GM21529 (cell line): Measurements from ENCODE around the gene IPO13.
A peak's percentile ranks its signal among the peaks of the same experiment; 100 is the strongest.

Source experiments
- ATAC-seq: cut with Tn5 transposase; IDR thresholded peaks from one replicate; pipeline ENCODE4 v1.9.1; 2021; ENCODE audit not compliant: unreplicated experiment

IPO13 gene, protein sequence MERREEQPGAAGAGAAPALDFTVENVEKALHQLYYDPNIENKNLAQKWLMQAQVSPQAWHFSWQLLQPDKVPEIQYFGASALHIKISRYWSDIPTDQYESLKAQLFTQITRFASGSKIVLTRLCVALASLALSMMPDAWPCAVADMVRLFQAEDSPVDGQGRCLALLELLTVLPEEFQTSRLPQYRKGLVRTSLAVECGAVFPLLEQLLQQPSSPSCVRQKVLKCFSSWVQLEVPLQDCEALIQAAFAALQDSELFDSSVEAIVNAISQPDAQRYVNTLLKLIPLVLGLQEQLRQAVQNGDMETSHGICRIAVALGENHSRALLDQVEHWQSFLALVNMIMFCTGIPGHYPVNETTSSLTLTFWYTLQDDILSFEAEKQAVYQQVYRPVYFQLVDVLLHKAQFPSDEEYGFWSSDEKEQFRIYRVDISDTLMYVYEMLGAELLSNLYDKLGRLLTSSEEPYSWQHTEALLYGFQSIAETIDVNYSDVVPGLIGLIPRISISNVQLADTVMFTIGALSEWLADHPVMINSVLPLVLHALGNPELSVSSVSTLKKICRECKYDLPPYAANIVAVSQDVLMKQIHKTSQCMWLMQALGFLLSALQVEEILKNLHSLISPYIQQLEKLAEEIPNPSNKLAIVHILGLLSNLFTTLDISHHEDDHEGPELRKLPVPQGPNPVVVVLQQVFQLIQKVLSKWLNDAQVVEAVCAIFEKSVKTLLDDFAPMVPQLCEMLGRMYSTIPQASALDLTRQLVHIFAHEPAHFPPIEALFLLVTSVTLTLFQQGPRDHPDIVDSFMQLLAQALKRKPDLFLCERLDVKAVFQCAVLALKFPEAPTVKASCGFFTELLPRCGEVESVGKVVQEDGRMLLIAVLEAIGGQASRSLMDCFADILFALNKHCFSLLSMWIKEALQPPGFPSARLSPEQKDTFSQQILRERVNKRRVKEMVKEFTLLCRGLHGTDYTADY

DNA sequence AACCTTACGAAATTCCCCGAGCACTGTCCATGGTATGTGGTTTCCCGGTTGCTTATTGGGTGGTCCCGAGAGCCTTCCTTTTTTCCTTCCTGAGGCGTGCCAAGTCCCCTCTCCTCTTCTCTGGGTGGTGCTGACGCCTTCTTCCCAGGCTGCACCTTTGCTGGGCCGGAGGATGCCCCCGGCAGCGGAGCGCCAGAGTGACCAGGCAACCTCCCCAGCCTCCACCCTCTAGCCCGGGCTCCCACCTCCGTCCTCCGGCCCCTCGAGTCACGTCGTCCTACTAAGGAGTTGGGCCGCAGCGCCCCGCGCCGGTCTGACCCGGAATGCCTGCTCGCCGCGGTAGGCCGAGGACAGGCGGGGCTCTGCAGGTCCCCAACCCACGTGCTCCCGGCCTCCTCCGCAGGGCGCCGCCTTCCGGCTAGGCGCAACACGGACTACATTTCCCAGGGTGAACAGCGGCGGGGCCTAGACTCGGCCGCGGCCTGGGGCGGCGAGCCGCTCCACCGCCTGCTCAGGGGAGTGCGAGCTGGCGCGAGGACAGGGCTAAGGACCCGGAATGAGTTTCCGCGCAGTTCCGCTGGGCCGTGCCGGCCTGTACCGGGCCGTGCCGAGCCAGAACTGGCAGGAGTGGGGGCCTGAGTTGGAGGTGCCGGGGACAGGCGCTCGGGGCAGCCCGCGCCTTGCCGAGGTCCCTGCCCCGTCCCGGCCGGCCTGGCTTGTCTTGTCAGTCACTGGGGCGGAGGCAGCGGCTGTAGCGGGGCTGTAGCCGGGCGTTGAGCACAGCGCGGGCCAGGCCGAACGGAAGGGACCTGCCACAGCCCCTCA is at the start of gene IPO13:
IPO13 (plus strand) TSS at position 715 of the 825 bp plus-strand sequence. CDS start 651 bp downstream, outside the sequence.
- ATAC-seq: peak; percentile 92

DNA sequence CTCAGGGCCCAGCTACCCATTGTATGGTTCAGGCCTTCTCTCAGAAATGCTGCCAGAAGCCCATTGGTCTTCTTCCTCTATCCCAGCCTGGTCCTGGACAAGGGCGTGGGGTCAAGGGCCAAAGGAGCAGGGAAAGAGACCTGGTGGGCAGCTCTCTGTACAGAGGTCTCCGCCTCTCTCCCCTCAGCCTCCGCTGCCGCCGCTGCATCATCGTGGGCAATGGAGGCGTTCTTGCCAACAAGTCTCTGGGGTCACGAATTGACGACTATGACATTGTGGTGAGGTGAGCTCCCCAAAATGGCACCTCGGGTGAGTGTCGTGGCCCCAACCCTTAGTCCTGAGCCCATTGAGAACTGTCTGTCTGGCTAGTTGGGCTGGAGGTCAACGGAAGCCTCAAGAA is 47.8 kb upstream of the IPO13 start:
- ATAC-seq: no peak

DNA sequence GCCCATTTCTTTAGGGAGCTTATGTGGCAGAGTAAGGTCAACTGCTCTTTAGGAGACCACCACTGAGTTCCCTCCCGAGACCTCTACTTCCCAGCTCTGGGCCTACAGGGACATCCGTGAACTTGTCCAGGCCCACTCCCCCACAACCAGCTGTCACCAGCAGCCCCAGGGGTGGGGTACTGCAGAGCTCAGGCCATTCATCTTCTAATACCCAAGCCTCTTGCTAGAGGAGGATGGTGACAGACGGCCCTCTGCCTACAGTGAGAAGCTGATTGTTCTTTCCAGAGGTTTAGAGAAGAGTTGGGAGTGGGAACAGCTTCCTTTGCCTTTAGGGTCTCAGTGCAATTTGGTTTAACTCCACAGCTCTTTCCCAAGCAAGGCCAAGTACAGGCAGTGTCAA is 46.4 kb upstream of the IPO13 start:
- ATAC-seq: no peak

DNA sequence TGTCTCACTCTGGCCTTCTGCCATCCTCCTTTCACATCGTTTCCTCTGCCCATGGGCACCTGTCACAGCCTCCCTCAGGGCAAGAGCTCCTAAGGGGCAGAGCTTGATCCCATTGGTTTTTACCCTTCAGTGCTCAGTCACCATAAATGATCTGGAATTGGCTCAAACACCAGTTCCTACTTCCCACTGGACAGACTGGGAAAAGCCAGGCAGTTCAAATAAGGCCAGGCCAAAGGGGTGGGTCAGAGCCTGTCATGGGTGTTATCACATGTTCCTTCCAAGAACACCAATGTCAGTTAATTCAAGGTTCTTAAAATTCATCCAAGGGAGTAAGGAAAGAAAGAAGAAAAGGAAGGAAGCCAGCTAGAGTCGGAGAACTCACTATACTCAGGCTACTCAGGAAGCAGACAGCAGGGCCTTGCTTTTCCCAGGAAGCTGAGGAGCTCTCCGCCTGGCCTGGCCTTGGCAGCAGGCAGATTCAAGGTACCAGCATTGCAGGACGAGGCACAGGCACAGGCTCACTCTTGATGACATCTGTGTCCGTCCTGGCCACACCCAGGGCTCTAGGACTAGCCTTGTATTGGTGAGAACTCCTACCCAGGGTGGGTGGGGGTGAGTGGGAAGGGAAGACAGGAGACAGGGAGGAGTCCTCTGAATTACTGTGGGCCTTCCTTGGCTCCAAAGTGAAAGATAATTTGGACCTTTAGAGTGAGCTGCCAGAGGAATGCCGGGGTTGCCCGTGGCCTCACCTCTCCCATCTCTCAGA is 45.4 kb upstream of the IPO13 start:
- no peak for ATAC-seq

DNA sequence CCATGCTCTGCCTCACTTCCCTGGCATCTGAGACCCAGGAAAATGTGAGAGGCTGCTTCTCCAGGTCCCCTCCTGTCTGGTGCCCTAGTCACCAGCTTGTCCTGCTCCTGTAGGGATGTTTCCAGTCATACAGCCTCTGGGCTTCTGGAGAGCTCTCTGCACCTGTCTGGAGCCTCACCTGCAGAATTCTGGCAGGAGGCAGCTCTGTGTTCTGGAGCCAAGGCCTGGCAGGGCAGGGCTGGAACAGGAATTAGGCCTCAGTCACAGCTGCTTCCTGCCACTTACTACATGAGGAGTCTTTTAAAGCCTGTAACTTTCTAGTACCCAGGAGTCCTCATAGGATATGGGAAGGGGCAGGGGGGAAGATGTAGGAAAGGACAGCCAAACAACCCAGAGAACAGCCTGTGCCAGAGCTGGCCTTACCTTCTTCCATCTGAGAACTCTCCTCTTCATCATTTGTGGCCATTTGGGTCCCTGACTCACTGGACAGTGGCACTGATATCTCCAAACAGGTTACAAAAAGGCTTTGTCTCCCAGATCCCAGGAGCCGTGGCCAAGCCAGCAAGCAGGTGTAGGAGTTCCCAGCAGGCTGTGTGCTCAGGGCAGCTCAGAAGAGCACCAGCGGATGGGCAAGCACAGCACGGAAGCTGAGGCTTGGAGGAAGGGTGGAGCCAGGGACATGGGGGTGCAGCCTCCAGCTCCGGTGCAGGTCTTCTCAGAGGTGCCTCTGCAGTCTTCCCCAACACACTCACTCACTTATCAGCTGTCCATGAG is 44.5 kb upstream of the IPO13 start:
- ATAC-seq: no peak

DNA sequence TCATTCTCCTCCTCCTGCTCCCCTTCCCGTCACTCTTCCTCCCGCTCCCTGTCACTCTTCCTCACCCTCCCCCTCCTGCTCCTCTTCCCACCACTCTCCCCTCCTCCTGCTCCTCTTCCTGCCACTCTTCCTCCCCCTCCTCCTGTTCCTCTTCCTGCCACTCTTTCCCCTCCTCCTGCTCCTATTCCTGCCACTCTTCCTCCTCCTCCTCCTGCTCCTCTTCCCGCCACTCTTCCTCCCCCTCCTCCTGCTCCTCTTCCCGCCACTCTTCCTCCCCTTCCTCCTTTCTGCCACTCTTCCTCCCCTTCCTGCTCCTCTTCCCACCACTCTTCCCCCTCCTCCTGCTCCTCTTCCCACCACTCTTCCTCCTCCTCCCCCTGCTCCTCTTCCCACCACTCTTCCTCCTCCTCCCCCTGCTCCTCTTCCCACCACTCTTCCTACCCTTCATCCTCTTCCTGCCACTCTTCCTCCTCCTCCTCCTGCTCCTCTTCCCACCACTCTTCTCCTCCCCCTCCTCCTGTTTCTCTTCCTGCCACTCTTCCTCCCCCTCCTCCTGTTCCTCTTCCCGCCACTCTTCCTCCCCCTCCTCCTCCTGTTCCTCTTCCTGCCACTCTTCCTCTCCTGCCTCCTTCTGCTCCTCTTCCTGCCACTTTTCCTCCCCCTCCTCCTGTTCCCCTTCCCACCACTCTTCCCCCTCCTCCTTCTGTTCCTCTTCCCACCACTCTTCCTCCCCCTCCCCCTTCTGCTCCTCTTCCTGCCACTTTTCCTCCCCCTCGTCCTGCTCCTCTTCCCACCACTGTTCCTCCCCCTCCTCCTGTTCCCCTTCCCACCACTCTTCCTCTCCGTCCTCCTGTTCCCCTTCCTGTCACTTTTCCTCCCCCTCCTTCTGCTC is 41.8 kb upstream of the IPO13 start:
- ATAC-seq: no peak

DNA sequence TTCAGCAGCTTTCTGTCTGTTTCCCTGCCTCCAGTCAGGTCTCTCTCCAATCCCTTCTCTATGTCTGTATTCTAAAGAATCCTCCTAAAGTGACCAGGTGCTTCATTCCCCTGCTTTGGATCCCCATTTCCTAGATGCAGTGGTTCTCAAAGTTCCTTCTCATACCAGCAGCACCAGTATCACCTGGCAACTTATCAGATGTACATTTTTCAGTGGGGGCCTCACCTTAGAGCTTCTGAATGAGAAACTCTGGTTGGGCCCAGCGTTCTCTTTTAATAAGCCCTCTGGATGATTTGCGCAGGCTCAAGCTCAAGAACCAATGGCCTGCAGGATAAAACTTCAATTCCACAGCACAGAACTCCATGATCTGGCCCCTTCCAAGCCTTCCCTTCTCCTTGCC is 38.5 kb upstream of the IPO13 start:
- no peak for ATAC-seq

DNA sequence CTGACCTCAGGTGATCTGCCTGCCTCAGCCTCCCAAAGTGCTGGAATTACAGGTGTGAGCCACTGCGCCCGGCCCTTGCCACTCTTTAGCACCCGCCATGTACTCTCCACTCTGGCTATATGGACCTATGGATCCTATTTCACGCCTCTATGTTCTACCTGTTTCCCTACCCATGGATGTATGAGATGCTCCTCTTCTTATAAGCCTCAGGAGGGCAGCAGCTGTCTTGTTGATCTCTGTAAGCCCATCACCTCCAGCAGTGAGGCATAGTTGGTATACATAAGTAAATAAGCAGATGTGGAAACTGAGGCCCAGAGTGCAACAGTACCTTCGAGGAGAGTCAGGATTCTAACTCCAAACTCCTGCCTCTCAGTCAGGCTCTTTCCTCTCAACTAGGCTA is 37.9 kb upstream of the IPO13 start:
- ATAC-seq: no peak

DNA sequence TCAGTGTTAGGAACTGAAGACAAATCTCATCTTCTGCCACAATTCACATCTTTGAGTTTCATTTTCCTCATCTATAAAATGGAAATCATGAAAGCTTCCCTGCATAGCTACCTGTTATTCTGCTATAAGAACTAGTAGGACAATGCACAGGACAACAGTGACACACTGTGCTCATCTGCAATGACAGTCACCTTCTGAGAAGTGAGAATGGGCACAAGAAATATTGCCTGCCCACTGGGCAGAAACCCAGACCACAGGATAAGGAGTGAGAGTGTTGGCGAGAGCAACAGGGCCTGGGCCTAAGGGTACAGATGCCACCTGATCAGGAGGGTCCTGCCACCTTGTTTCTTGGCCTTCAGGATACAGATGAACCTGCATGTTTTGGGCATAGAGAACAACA is 36.4 kb upstream of the IPO13 start:
- no peak for ATAC-seq

DNA sequence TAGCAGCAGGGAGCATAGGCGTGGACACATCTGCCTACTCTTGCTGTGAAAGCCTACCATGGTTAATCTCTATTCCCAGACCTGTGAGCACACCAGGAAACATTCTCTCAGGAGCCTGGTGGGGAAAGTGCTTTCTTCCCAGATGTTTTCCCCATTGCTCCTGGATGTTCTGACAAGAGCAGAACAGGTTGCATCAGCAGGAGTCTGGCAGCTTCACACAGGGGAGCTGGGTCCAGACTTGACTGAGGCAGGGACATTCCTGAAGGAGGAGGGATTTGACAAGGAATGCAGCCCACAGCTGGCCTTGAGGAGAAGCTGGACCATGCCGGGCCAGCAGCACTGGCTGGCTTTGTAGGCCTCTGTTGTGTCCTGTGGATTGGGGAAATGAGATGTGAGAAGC is 34.1 kb upstream of the IPO13 start:
- no peak for ATAC-seq

DNA sequence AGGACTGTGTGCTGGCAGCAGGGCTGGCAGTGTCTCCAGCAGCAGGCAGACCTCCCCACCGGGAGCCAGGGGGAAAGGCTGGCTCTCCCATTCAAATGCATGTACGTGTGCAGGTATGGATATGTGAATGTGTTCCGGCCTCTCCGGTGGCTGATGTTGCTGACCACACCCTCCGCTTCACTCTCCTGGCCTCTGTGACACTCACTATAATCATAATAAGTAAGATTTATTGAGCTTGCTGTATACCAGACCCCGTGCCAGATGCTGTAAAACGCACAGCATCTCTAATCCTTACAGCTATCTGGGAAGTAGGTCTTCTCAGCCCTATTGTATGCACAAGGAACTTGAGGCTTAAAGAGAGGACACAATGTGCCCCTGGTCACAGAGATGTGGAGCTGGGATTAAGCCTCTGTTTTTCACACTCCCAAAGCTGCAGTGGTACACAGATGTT is 33.7 kb upstream of the IPO13 start:
- ATAC-seq: no peak

DNA sequence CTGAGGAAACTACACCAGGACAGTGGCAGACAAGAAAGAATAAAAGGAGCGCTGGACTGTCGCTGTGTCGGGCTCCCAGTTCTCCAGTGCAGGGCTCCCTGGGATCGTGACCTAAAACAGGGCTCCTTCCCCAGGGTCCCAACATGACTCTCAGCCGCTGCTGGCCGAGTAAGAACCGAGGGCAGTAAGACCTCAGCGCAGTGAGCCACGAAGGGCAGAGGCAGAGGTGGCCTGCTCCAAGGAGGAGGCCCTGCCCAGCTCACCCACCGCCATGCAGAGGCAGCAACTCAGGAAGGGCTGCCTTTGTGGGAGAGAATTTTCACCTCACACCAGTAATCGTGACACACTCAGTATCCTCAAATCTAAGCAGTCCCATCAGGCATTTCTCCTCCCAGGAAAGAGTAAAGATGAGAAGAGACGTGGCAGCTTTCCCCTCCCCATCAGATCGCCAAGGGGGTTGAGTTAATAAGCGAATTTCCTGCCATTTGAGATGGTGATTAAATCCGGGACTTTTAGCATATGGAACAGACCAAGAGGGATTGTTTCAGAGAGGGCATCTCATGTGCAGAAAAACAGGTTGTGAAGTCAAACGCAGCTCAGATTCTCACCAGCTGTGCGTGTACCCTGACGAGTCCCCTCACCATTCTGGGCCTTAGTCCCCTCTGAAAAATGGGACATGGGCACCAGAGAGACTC is 32.9 kb upstream of the IPO13 start:
- no peak for ATAC-seq

DNA sequence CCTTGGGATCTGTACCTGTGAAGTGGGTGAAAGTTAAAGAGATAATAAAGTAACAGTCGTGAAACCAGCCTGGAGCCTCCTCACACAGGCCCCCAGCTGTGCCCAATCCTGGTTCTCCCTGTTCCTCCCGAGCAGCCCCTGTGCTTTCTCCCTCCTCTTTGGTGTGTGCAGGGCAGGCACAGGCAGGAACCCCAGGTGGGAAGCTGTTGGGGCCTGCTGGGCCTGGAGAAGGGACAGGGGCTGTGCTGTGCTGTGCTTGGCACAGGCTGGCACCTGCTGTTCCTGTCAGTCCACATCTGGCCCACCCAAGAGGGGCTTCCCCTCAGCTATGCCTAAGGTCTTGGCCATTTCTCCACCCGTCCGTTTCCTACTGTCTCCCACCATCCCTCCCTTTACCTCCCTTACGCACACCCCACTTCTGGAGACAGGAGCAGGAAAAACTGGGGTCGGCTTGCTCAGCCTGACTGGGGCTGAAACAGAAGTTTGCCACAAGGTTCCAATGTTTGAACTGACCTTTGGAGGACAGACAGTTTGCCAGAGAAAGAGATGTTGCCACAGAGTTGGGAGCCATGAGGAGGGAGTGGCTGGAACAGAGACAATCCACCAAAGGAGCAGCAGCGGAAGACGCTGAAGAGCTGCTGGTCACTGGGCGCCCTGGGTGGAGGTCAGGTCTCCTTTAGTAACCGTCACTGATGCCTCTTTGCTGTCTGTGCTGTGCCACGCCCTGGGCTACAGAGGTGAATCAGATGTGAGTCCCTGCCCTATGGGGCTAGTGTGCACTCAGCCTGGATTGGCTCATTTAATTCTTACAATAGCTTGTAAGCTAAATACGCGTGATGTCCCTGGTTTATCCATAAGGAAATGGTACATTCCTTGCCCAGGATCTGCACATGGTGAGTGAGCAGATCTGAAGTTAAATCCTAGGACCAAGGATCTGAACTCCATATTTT is 31.9 kb upstream of the IPO13 start:
- ATAC-seq: no peak

DNA sequence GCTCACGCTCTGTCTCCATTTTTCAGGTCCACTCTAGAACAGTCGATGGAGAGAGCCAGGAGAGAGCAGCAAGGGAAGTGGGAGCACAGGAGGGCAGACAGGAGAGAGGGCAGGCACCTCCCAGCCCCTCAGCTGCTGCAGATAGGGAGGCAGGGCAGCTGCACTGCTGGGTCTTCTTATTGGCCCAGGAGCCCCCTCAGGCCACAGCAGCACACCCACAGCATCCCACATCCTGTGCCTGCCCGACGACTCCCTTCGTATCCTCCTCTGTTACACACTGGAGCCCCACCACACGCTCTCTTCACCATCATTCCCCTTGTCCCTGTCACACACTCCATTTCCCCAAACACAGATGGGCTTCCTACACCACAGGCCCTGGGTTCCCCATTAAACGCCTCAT is 26.8 kb upstream of the IPO13 start:
- no peak for ATAC-seq

DNA sequence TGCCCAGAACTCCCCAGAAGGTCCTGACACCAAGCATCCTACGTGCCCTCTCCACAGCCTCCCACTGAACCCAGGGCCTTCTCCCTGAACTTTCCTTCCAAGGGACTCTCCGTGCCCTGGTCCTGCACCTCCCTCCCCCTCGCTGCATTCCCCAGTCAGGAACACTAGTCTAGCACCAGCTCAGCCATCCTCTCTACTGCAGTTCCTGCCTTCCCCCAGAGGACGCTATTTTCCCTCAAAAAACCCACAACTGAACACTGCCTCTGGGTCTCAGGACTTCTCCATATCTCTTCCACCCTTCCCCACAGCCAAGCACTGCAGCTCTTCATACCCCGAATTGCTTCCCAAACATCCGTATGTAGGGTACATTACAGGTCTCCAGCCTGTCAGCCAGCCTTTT is 25.7 kb upstream of the IPO13 start:
- ATAC-seq: no peak

DNA sequence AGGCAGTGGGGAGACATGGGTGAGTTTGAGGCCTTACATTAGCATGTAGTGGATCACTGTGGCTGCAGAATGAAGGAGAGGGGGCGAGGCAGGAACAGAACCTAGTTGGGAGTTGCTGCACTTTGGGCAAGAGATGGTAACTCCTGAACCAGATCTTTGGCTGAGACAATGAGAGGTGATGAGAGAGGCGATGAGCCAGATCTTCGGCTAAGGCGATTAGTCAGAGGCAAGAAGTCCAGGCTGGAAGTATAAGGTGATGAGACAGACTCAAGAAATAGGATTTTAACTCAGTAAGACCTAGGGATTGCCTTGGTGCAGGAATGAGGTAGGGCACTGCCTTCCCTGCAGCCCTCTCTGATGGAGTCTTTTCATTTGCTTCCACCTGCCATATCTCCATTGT is 22.2 kb upstream of the IPO13 start:
- ATAC-seq: no peak

DNA sequence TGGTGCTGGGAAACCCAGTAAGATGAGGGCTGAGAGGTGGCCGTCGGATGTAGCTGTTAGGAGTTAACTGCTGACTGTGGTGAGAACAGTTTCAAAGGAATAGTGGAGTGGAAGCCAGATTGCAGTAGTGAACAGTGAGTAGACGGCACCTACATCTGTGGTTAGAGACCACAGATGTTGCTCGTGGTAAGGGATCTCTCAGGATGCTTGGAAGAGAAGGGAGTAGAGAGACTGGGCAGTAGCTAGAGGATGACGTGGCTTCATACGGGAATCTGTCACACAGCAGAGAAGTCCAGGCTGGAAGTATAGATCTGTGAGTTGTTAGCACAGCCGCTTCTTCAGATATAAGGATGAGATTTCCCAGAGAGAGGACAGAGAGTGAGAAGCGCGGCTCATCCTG is 20.9 kb upstream of the IPO13 start:
- ATAC-seq: no peak
